NCI-H345 treated with DMSO at 0.1 percent for 48 hours (cell line): ENCODE measurements around the gene TRIM8.

Source experiments
- DNase-seq: peaks from one replicate; lab custom pipeline; 2025; ENCODE audit not compliant: unreplicated experiment; lab: John Stamatoyannopoulos, UW

TRIM8 gene

GRCh38 chr10:102644066-102644645, at the start of gene TRIM8:
Gene TRIM8, plus strand, starts transcription at chr10:102644479. Its CDS starts 139 bp downstream, at chr10:102644618.
- no peak for DNase-seq

GRCh38 chr10:102595293-102595692, 49.0 kb upstream of the TRIM8 start:
- DNase-seq = no peak

GRCh38 chr10:102595897-102596296, 48.4 kb upstream of the TRIM8 start:
- DNase-seq = no peak

- DNase-seq = no peak
Measured at GRCh38 chr10:102596506-102596971, 47.7 kb upstream of the TRIM8 start.

GRCh38 chr10:102597131-102597991, 46.9 kb upstream of the TRIM8 start:
- DNase-seq = no peak

GRCh38 chr10:102598243-102598642, 46.0 kb upstream of the TRIM8 start:
- no peak for DNase-seq

- no peak for DNase-seq
Measured at GRCh38 chr10:102599565-102600327, 44.5 kb upstream of the TRIM8 start.

- no peak for DNase-seq
Measured at GRCh38 chr10:102600816-102601215, 43.5 kb upstream of the TRIM8 start.

- DNase-seq = no peak
Measured at GRCh38 chr10:102601639-102602038, 42.6 kb upstream of the TRIM8 start.

GRCh38 chr10:102602272-102603045, 41.8 kb upstream of the TRIM8 start:
- no peak for DNase-seq

- DNase-seq = no peak
Measured at GRCh38 chr10:102603946-102604345, 40.3 kb upstream of the TRIM8 start.

- no peak for DNase-seq
Measured at GRCh38 chr10:102604439-102604841, 39.8 kb upstream of the TRIM8 start.

GRCh38 chr10:102605712-102606111, 38.6 kb upstream of the TRIM8 start:
- no peak for DNase-seq

- no peak for DNase-seq
Measured at GRCh38 chr10:102608487-102608886, 35.8 kb upstream of the TRIM8 start.

GRCh38 chr10:102610441-102610887, 33.8 kb upstream of the TRIM8 start:
- no peak for DNase-seq

- DNase-seq = no peak
Measured at GRCh38 chr10:102611514-102612087, 32.7 kb upstream of the TRIM8 start.

- no peak for DNase-seq
Measured at GRCh38 chr10:102612964-102613275, 31.4 kb upstream of the TRIM8 start.

- DNase-seq = no peak
Measured at GRCh38 chr10:102613286-102613685, 31.0 kb upstream of the TRIM8 start.

- no peak for DNase-seq
Measured at GRCh38 chr10:102613785-102614184, 30.5 kb upstream of the TRIM8 start.

- DNase-seq = no peak
Measured at GRCh38 chr10:102614888-102615287, 29.4 kb upstream of the TRIM8 start.

GRCh38 chr10:102615361-102615760, 28.9 kb upstream of the TRIM8 start:
- DNase-seq = no peak
